Peyer's patch (tissue), 4 donors: ENCODE data around the gene GRHPR.

ENCODE experiments used
- CTCF ChIP-seq, 6 experiments: fragments of 450-650 bp in 4 of 6; fragments of 200-600 bp in 2 of 6; sonication (generic) in 1 of 6; IDR thresholded peaks; one replicate each; pipeline ENCODE4 v1.5.1; 2017 to 2019; ENCODE audit warnings: antibody characterized with exemption in 6 of 6, mild to moderate bottlenecking in 3 of 6, moderate library complexity in 1 of 6
- POLR2A ChIP-seq, 2 donors: fragments of 450-650 bp; IDR thresholded peaks; one replicate each; pipeline ENCODE4 v1.5.1; 2017; ENCODE audit warnings: antibody characterized with exemption in 2 of 2, mild to moderate bottlenecking in 2 of 2, moderate library complexity in 2 of 2

GRCh38 chr9:37464426-37465248, 42.1 kb downstream of the GRHPR start:
- TF ChIP-seq CTCF (IDR thresholded peaks at IDR 0.05) (no peak), POLR2A (IDR thresholded peaks at IDR 0.05) (peak; percentile 10 to 19)
